ENCODE results near the gene LHFPL6. TPM values are rescaled to one million over a fixed set of nuclear protein-coding genes. Genes with fewer than 3 reads are reported as not detected.

Gene LHFPL6
- polyA plus RNA-seq, 3 donors = 0.14 to 0.59 (median 0.46) TPM

- WGBS (ENCODE audit: insufficient coverage) = 0% methylated on average over 1 of the region's 2 CpGs
- no peaks in the 10 kb centered on the region for H3K4me1 Mint-ChIP-seq
- H3K4me3 Mint-ChIP-seq = no peak overlapping the region
- H3K4me1 ChIP-seq (ENCODE audit: control insufficient read depth in 1 of 2, insufficient read depth in 2 of 2, low read length in 2 of 2) = no peaks in the 10 kb centered on the region
- H4K20me1 ChIP-seq (ENCODE audit: insufficient read depth, low read length) = no peaks in the 10 kb centered on the region
- H3K27me3 Mint-ChIP-seq (ENCODE audit: low read depth in 3 of 3) = no peaks in the 10 kb centered on the region
- H2AFZ ChIP-seq (ENCODE audit: insufficient read depth, low read depth, low read length, poor library complexity, severe bottlenecking) = no peak overlapping the region
- no peaks in the 10 kb centered on the region for H3K27me3 ChIP-seq (ENCODE audit: control insufficient read depth in 2 of 2, insufficient read depth in 2 of 2, low read length in 2 of 2)
- TF ChIP-seq CTCF (IDR thresholded peaks at IDR 0.05) = no peak
- peaks cover 0 to 13% of the 10 kb centered on the region in 2 donors for H3K9me3 ChIP-seq (replicated peaks in 1 of 2; ENCODE audit: control insufficient read depth in 1 of 2, insufficient read depth in 1 of 2, low read length in 2 of 2)
- H3K27ac ChIP-seq (ENCODE audit: low read depth in 1 of 2, low read length in 2 of 2) = no peak overlapping the region
- intact Hi-C loops (cut with micrococcal nuclease) = no loop called here
- no peak overlapping the region for H3K27ac Mint-ChIP-seq
- DNase-seq = no peak
- H3K36me3 ChIP-seq (replicated peaks in 1 of 2; ENCODE audit: control insufficient read depth in 1 of 2, insufficient read depth in 2 of 2, low read length in 2 of 2) = no peaks in the 10 kb centered on the region
- H3K4me2 ChIP-seq (replicated peaks; ENCODE audit: extremely low read depth, low read length, poor library complexity, severe bottlenecking) = no peak overlapping the region
- H3K9ac ChIP-seq (ENCODE audit: insufficient read depth, low read length, poor library complexity, severe bottlenecking) = no peak overlapping the region
- H3K79me2 ChIP-seq (ENCODE audit: insufficient read depth, low read length) = no peaks in the 10 kb centered on the region
- no peaks in the 10 kb centered on the region for H3K36me3 Mint-ChIP-seq
- no peak overlapping the region for H3K4me3 ChIP-seq (replicated peaks in 1 of 3; ENCODE audit: low read depth in 2 of 3, low read length in 3 of 3)
- H3K9me3 Mint-ChIP-seq = peaks cover 9 to 13% (median 11%) of the 10 kb centered on the region in 7 donors
Measured at GRCh38 chr13:39296193-39296592, 306.8 kb downstream of the LHFPL6 start.

Other genes starting within 250 kb of the LHFPL6 start
- 10 to 100 TPM in 1 of 3 donors, 1 to 10 TPM in 2; 3.9 to 11.0 (median 8.4) TPM for gene COG6, start 52.5 kb upstream of the LHFPL6 start, polyA plus RNA-seq

Measured in CD14-positive monocyte (primary cell).